ENCODE measurements around the gene NAE1. TPM values are rescaled to one million over a fixed set of nuclear protein-coding genes. Genes with fewer than 3 reads are reported as not detected.

The NAE1 gene
- total RNA-seq, 2 donors from 2014 or later, result 45.7 to 53.2 TPM

DNA sequence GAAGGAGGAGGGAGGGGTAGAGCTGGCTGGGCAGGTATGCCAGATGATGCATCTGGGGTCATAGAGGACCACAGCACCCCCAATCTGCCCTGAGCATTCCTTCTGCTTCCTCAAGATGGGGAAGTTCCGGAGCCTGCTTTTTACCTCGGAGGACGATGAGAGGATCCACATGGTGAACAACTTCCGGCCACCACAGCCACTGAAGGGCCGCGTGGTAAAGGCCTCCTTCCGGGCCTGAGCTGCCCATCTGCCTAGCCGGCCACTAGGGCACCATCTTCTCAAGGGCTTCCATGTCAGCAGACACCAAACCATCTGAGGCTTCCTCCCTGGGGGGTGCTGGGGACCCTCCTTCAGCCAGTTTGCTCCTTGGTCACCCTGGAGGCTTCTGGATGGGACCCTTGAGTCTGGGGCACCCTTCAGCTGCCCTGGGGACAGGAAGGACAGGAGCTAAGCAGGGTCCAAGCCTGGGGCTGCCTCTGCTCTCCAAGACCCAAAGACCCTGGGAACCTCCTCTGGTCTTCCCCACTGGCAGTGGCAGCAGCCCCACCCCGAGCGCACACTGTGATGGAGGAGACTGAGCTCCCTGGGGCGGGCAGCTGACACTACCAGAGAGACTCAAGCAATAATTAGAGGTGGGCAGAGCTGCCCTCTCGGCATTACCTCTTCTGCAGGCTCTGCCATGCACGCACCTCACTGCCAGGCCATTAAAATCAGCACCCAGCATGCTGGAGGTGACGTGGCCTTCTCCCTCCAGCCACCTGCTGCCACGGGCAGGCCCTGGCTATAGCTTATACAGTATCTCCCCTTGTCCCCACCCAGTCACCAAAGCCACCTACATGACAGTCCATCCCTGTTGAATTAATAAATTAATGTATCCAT lies 22.7 kb upstream of the NAE1 start:
- ATAC-seq (peak; percentile 2), DNase-seq (no peak)
- intact Hi-C loops (cut with DNase I, micrococcal nuclease), result no loop called here

DNA sequence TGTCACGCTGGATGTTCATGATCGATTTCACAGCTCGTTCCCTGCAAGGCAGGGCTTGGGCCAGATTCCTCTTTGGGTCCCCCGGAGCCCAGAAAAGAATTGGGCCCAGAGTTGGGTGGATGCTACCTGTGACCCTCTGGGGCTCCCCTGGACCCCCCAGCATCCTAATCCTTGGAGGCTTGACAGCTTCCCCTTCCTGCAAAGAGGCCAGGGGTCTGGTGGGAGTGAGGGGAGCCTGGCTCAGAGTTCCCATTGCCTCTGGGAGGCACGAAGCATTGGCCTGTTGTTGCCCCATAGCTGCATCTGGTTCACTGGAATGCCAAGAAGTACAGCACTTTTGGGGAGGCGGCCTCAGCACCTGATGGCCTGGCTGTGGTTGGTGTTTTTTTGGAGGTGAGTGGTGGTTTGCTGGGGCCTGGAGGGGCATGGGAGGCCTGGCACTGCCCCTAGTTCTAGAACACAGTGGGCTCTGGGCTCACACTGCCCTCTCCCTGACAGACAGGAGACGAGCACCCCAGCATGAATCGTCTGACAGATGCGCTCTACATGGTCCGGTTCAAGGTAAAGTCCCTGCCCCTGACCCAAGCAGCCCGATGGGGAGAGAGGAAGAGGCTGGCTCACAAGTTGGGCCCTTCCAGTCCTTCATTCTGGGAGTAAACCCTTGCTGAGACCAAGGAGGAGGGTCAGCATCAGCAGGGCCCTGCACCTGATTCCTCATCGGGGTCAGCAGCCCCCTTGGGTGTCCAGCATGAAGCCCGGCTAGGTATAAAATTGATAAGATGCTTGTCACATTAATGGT lies 20.6 kb upstream of the NAE1 start:
- DNase-seq (no peak), ATAC-seq (no peak)
- intact Hi-C loops (cut with DNase I, micrococcal nuclease), result no loop called here

DNA sequence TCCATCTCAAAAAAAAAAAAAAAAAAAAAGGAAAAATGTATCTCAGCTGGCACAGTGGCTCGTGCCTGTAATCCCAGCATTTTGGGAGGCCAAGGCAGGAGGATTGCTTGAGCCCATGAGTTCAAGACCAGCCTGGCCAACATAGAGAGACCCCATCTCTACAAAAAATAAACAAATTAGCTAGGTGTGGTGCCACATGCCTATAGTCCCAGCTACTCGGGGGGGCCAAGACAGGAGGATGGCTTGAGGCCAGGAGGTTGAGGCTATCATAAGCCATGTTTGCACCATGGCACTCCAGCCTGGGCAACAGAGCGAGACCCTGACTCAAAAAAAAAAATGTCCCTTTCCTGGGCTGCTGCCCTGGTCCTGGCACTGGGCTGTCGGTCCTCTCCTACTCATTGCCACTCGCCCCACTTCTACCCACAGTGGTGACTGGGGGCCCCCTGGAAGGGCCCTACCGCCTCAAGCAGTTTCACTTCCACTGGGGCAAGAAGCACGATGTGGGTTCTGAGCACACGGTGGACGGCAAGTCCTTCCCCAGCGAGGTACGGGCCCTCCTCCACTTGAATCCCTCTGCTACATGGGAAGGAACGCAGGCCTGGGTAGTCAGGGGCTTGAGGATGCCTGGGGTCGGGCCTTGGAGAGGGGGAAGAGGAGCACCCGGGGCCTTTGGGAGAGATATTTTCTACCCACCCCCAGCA lies 19.5 kb upstream of the NAE1 start:
- no peak for DNase-seq
- intact Hi-C loops (cut with DNase I, micrococcal nuclease), result no loop called here
- ATAC-seq, result peak; percentile 4

DNA sequence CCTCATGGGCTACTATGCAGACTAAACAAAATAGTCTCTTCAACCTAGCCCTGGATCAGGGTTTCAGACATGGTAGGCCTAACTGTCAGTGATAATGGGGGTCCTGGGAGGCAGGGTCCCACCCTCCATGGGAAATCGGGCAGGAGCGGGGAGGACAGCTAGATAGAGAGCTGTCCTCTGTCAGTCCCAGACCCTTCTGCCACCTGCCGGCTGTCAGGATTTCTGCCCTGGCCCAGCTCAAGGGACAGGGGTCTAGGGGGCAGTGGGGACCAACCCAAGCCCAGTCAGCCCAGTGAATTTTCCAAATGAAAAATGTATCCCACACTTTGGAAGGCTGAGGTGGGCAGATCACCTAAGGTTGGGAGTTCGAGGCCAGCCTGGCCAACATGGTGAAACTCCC lies 18.8 kb upstream of the NAE1 start:
- intact Hi-C loops (cut with DNase I, micrococcal nuclease), result no loop called here
- ATAC-seq (no peak), DNase-seq (no peak)

DNA sequence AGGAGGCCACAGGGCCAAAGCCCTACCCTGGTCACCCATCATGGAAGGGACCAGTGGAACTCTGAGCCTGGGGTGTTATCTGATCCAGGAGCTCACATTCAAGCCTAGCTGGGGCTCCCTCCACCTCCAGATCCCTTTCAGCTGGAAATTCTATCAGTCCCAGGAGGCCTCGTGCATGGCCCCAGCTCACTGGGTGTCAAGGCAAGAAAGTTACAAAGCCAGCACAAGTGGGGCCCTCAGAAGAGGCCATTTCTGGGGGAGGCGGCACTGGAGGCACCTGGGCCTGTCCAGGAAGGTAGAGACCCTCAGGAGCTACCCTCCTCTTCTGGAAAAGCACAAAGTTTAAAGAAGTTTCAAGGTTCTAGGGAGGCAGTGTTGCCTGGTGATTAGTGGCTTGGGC lies 18.2 kb upstream of the NAE1 start:
- intact Hi-C loops (cut with DNase I, micrococcal nuclease), result no loop called here
- DNase-seq (no peak), ATAC-seq (no peak)

DNA sequence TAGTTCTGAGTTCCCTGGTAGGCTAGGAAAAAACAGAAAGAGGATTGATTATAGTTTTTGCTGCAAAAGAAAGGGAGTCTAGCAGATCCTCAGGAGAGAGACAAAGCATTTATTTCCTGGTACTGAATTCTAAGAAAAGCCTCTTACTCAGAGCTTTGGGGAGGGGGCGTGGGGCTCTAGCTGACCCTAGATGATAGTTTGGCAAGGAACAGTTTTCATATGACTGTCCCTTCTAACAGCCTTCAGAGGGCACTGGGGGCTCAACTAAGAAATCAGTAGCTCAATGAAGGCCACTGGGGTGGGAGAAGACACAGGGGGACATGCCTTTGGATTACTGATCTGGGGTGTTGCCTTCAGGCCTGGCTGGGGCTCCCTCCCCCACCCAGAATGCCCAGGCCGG lies 17.4 kb upstream of the NAE1 start:
- no peak for DNase-seq
- intact Hi-C loops (cut with DNase I, micrococcal nuclease), result no loop called here
- no peak for ATAC-seq

DNA sequence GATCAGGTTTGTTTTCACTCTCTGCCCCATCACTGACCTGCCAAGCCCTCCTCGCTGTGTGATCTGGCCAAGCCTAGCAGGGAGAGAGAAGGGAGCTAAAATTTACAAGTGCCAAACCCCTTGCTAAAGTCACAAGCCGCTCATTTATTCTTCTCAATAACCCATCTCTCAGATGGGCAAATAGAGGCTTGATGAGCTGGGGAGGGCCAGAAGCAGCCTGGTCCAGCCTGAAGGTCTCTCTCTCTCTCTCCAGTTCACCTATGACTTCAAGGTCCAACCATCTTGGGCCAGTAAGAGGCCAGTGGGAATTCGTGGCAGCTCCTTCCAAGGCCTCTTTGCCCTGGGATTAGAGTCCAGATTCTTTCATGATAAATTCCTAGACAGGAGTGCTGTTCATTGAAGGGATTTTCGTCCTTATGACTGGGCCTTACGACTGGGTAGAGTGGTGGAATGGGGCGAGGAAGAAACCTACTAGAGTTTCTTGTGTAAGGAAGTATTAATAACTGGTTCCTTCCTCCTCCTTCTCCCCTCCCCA lies 16.8 kb upstream of the NAE1 start:
- ATAC-seq, result no peak
- DNase-seq, result no peak
- intact Hi-C loops (cut with DNase I, micrococcal nuclease), result no loop called here

DNA sequence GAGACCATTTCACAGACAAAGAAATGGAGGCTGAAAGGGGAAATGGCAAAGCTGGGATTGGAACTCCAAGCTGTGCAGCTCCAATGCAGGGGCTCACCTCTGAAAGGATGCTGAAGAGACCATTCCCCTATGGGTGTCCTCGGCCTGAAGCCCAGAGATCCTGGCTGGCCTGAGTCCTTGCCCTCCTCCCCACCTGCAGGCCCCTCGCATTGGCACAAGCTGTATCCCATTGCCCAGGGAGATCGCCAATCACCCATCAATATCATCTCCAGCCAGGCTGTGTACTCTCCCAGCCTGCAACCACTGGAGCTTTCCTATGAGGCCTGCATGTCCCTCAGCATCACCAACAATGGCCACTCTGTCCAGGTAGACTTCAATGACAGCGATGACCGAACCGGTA lies 16.1 kb upstream of the NAE1 start:
- DNase-seq (no peak), ATAC-seq (no peak)
- intact Hi-C loops (cut with DNase I, micrococcal nuclease), result no loop called here

DNA sequence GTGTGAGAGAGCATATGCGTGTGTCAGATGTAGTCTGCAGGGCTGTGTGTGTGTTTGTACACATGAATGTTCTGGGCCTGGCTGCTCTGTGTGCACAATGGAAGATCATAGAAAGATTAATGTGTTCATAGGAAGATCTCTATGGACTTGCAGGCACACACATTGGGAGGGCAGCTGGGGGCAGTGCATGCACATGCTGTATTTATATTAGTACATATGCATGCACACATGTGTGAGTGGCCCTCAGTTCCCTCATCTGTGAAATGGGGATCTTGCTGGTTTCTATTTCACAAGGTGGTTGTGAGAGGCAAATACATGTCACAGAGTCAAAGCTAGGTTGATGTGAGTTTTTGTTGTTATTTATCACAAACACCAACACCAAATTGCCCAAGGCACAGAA lies 15.5 kb upstream of the NAE1 start:
- intact Hi-C loops (cut with DNase I, micrococcal nuclease), result no loop called here
- DNase-seq, result no peak
- no peak for ATAC-seq

DNA sequence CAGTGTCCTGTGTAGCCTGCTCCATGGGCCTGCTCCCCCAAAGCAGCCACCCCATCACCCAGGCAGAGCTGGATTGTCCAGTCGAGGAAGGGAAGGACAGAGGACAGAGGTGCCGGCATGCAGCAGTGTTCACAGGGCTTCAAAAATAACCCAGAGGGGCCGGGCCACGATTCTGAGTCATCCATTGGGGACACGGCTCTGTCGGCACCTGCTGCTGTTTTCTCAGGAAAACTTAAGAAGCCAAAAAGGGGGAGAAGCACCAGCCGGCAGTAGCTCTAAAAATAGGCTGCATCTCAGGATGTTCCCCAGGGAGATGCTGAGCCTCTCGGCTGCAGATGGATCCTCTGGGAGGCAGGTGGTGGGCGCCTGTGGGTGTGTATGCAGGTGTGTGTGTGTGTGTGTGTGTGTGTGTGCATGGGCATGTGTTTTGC lies 15.0 kb upstream of the NAE1 start:
- ATAC-seq, result no peak
- intact Hi-C loops (cut with DNase I, micrococcal nuclease), result no loop called here
- DNase-seq, result no peak

DNA sequence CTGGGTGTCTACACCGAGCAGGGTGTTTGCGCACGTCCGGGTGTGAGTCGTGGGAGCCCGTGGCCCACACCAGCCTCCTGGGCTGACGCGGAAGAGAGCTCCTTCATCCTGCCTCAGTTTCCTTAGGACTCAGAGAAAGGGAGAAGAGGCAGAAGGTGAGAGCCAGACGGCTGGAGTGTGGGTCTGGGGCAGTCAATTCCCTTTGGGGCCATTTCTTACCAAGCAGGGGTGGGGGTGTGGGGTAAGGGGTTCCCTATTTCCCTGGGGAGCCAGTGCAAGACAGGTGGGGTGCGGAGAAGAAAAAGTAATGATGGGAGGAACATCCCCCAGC lies 14.3 kb upstream of the NAE1 start:
- DNase-seq (no peak), ATAC-seq (no peak)
- intact Hi-C loops (cut with DNase I, micrococcal nuclease), result no loop called here

DNA sequence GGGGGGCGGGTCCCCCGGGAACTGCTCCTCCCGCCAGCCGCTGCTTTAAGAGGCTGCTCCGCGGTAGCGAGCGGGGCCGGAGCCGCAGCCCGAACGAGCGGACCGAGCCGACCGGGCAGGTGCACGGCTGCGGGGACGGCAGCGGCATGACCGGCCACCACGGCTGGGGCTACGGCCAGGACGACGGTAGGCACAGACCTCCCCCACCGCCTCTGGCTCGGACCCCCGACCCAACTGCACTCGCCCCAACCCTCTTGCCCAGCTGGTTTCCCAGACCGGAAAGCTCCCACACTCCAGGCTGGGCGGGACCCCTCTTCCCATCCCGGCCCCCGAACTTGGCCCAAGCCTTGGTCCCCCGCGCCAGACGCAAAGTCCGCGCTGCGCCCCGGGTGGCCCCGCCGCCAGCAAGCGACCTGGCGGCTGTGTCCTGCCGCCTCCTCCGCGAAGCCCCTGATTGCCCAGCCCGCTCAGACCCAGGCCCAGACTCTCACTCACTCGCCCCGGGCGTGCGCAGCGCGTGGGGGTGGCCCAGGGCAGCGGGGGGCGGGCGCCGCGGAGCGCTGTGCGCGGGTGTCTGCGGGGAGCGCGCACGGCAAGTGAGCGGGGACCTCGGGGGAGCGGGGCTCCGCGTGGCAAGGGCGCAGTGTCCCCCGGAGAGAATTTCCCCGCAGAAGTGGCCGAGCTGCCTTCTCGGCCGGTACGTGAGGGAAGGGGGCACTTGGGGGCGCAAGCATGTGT lies 13.7 kb upstream of the NAE1 start, which contains the start of gene CA7:
CA7 (plus strand) TSS at position 73 of the 738 bp plus-strand sequence; CDS start at position 147, 74 bp downstream.
- intact Hi-C loops (cut with DNase I, micrococcal nuclease), result no loop called here
- ATAC-seq (peak; percentile 36), DNase-seq (no peak)

DNA sequence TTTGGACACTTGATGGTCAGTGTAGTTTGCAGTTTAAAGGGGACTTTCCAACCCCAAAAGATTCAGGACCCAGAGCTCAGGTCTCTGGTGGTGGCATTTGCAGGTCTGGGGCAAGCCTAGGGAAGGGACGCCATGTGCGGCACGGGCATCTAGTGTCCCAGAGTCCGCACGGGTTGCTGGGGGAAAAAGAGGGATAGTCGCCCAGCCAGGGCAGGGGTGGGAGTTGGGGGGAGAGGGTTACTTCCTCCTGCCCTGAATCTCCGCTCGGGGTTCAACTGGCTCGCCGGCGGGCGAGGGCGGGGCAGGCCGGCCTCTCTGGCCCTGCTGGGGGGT lies 13.2 kb upstream of the NAE1 start:
- DNase-seq (peak in 1 of 2 donors; percentile 42), ATAC-seq (no peak)
- intact Hi-C loops (cut with DNase I, micrococcal nuclease), result no loop called here

DNA sequence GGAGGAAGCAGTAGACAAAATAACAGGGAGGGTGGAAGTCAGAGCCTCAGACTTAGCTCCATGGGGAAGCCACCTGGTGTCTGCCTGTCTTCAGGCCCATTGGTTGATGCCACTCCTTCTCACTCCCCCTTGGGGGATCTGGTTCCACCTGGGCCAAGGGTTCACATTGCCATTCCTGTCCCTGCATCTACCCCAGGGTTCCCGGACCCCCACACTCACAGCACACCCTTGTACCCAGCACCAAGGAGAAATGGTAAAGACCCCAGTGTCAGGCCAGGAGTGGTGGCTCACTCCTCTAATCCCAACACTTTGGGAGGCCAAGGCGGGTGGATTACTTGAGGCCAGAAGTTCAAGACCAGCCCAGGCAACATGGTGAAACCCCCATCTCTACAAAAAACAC lies 12.4 kb upstream of the NAE1 start:
- intact Hi-C loops (cut with DNase I, micrococcal nuclease), result no loop called here
- DNase-seq, result no peak
- ATAC-seq, result no peak

DNA sequence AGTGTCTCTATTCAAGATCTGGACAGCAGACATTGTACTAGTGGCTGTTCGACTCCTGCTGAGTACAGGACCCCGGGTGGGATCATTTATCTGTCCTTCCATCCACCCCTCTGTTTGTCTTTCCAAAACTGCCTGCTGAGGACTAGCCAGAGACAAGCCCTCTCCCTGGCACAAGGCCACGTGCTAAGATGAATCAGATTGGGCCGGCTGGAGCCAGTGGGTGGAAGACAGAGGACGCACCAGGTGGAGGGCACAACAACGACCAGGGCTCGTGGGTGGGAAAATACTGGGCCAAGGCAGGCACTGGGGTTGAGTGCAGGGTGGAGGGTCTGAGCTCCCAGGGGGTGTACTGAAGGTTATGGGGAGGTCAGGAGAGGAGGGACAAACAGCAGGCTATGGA lies 12.0 kb upstream of the NAE1 start:
- ATAC-seq (no peak), DNase-seq (no peak)
- intact Hi-C loops (cut with DNase I, micrococcal nuclease), result no loop called here

DNA sequence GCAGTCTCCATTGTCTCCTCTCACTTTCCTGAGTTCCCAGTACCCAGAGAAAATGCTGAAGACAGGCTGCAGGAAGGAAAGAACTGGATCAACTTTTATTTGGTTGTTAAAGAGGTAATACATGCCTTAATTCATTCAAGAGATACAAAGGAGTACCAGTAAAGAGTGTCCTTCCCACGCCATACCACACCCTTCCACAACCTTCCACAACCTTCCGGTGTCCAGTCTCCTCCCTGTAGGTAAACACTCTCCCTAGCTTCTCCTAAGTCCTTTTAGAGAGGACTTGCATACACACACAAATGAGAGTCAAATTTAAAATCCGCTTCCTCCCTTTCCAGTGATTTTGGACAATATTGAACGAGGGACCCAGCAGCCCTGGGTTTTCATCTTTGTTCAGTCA lies 10.6 kb upstream of the NAE1 start:
- DNase-seq (no peak), ATAC-seq (peak; percentile 82)
- intact Hi-C loops (cut with DNase I, micrococcal nuclease), result no loop called here

DNA sequence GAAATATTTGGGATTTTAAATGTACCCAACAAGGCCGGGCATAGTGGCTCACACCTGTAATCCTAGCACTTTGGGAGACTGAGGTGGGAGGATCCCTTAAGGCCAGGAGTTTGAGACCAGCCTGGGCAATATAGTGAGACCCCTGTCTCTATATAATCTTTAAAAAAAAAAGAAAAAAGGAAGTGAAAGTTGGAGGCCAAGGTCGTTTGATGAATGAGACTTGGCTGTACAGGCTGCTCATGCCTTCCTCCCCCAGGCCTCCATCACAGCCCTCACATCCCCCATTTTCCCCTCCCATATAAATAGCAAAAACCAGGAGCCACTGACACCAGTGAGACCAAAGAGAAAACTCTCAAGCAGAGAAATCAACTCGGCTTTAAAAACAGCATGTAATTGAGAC lies 10.1 kb upstream of the NAE1 start:
- ATAC-seq (no peak), DNase-seq (no peak)
- intact Hi-C loops (cut with DNase I, micrococcal nuclease), result no loop called here

DNA sequence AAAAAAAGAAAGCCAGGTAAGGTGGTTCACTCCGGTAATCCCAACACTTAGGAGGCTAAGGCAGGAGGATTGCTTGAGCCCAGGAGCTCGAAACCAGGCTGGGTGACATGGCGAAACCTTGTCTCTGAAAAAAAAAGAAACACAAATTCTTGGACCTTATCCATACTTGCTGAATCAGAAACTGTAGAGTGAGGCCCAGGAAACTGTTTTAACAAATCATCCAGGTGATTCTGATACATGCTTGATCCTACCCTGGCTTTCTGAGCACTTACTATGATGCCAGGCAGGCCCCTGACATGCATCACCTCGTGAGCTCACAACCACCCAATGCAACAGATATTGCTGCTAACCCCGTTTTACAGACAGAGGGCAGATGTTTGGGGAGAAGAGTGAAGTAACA lies 4.0 kb upstream of the NAE1 start:
- intact Hi-C loops (cut with DNase I, micrococcal nuclease), result loop anchor here in 1 of 2 donors (5.0 kb wide), 1 partner anchor 33 kb away; no protein-coding TSS in a partner anchor
- ATAC-seq, result no peak
- DNase-seq, result no peak

All from left colon (tissue), 2 donors.